Measurements from ENCODE around the gene WSCD1. TPM values are rescaled to one million over a fixed set of nuclear protein-coding genes. Genes with fewer than 3 reads are reported as not detected.

Gene WSCD1
- total RNA-seq, 6 donors from 2014 or later: 1.0 to 17.5 (median 3.8) TPM

- no peaks in the 10 kb centered on the region for H3K27me3 ChIP-seq
- 64 to 75% methylated on average over 3 of the region's 3 CpGs for WGBS, 2 donors
- TF ChIP-seq CTCF (IDR thresholded peaks at IDR 0.05) (no peak), EP300 (IDR thresholded peaks at IDR 0.05) (no peak), POLR2AphosphoS5 (IDR thresholded peaks at IDR 0.05) (no peak)
- DNase-seq (no peak), ATAC-seq (ENCODE audit: low FRiP score in 2 of 2) (no peak)
- H3K4me1 ChIP-seq: no peaks in the 10 kb centered on the region
- no peaks in the 10 kb centered on the region for H3K9me3 ChIP-seq
- H3K4me3 ChIP-seq: no peak overlapping the region
- no peaks in the 10 kb centered on the region for H3K36me3 ChIP-seq
- no peak overlapping the region for H3K27ac ChIP-seq
Measured at GRCh38 chr17:6138761-6139446, 68.7 kb downstream of the WSCD1 start.

GRCh38 chr17:6139447-6139832, 69.3 kb downstream of the WSCD1 start:
- WGBS, 2 donors: 92% methylated on average over 8 of the region's 8 CpGs
- TF ChIP-seq POLR2A (IDR thresholded peaks at IDR 0.05) (no peak), EP300 (IDR thresholded peaks at IDR 0.05) (no peak), POLR2AphosphoS5 (IDR thresholded peaks at IDR 0.05) (no peak), CTCF (IDR thresholded peaks at IDR 0.05) (no peak)
- H3K4me3 ChIP-seq: no peak overlapping the region
- ATAC-seq (ENCODE audit: low FRiP score in 2 of 2) (no peak), DNase-seq (no peak)
- no peak overlapping the region for H3K27ac ChIP-seq
- H3K36me3 ChIP-seq: no peaks in the 10 kb centered on the region
- no peaks in the 10 kb centered on the region for H3K4me1 ChIP-seq
- H3K9me3 ChIP-seq: no peaks in the 10 kb centered on the region
- no peaks in the 10 kb centered on the region for H3K27me3 ChIP-seq

GRCh38 chr17:6140188-6140587, 70.0 kb downstream of the WSCD1 start:
- Histone ChIP-seq H3K4me3 (no peak overlapping the region), H3K36me3 (no peaks in the 10 kb centered on the region), H3K27ac (no peak overlapping the region), H3K27me3 (no peaks in the 10 kb centered on the region), H3K9me3 (no peaks in the 10 kb centered on the region), H3K4me1 (no peaks in the 10 kb centered on the region)
- WGBS, 2 donors: 68% methylated on average over 2 of the region's 2 CpGs
- ATAC-seq (ENCODE audit: low FRiP score in 2 of 2) (no peak), DNase-seq (no peak)
- TF ChIP-seq CTCF (IDR thresholded peaks at IDR 0.05) (no peak), EP300 (IDR thresholded peaks at IDR 0.05) (no peak), POLR2A (IDR thresholded peaks at IDR 0.05) (no peak), POLR2AphosphoS5 (IDR thresholded peaks at IDR 0.05) (no peak)

- DNase-seq: no peak
- H3K36me3 ChIP-seq: no peaks in the 10 kb centered on the region
- H3K4me3 ChIP-seq: no peak overlapping the region
- no peaks in the 10 kb centered on the region for H3K9me3 ChIP-seq
- no peaks in the 10 kb centered on the region for H3K4me1 ChIP-seq
- H3K27ac ChIP-seq: no peak overlapping the region
- H3K27me3 ChIP-seq: no peaks in the 10 kb centered on the region
- WGBS, 2 donors: 81 to 88% methylated on average over 8 of the region's 8 CpGs
- no peak for TF ChIP-seq POLR2A (IDR thresholded peaks at IDR 0.05)
- no peak for TF ChIP-seq POLR2AphosphoS5 (IDR thresholded peaks at IDR 0.05)
- no peak for TF ChIP-seq EP300 (IDR thresholded peaks at IDR 0.05)
- TF ChIP-seq CTCF (IDR thresholded peaks at IDR 0.05): no peak
- no peak for ATAC-seq (ENCODE audit: low FRiP score in 2 of 2)
Measured at GRCh38 chr17:6140728-6141330, 70.7 kb downstream of the WSCD1 start.

- no peak overlapping the region for H3K4me3 ChIP-seq
- no peak for TF ChIP-seq CTCF (IDR thresholded peaks at IDR 0.05)
- no peak for TF ChIP-seq POLR2A (IDR thresholded peaks at IDR 0.05)
- no peak for TF ChIP-seq EP300 (IDR thresholded peaks at IDR 0.05)
- TF ChIP-seq POLR2AphosphoS5 (IDR thresholded peaks at IDR 0.05): no peak
- 78 to 83% methylated on average over 6 of the region's 6 CpGs for WGBS, 2 donors
Measured at GRCh38 chr17:6142701-6143100, 72.5 kb downstream of the WSCD1 start.

More at GRCh38 chr17:6142701-6143100, 72.5 kb downstream of the WSCD1 start:
- no peaks in the 10 kb centered on the region for H3K4me1 ChIP-seq
- no peak for DNase-seq
- H3K36me3 ChIP-seq: no peaks in the 10 kb centered on the region
- no peaks in the 10 kb centered on the region for H3K27me3 ChIP-seq
- no peak for ATAC-seq (ENCODE audit: low FRiP score in 2 of 2)
- no peak overlapping the region for H3K27ac ChIP-seq
- no peaks in the 10 kb centered on the region for H3K9me3 ChIP-seq

Data from upper lobe of left lung (tissue), 6 donors.